GM06990 (cell line): ENCODE measurements around the gene SSTR3.

ENCODE experiments used
- DNase-seq: peaks from one replicate; pipeline ENCODE4 v3.0.0-alpha.2; 2011; ENCODE audit not compliant: insufficient read length; ENCODE audit errors: extremely low read depth
- H3K27me3 ChIP-seq: replicated peaks from 2 replicates; pipeline ENCODE4 v1.6.0; 2011; ENCODE audit warnings: low read length; ENCODE audit not compliant: control insufficient read depth, insufficient read depth
- H3K36me3 ChIP-seq: 2 replicates; pipeline ENCODE4 v1.5.1; 2011; ENCODE audit warnings: low read length; ENCODE audit not compliant: control insufficient read depth, insufficient read depth
- H3K4me3 ChIP-seq: replicated peaks from 2 replicates; pipeline ENCODE4 v1.5.1; 2011; ENCODE audit warnings: low read depth, mild to moderate bottlenecking, control low read depth, low read length
- TF ChIP-seq, protein P1 (sequence below): IDR thresholded peaks from 2 replicates; pipeline ENCODE4 v1.5.1; 2011; ENCODE audit warnings: low read length, control low read depth, mild to moderate bottlenecking, inconsistent platforms; ENCODE audit not compliant: insufficient read depth, poor library complexity, severe bottlenecking

SSTR3 gene

GRCh38 chr22:37211075-37211865 lies 1.0 kb downstream of the SSTR3 start:
- H3K27me3 ChIP-seq = no peaks in the 10 kb centered on the region
- H3K4me3 ChIP-seq = no peak overlapping the region
- no peaks in the 10 kb centered on the region for H3K36me3 ChIP-seq
- TF ChIP-seq, protein P1, sequence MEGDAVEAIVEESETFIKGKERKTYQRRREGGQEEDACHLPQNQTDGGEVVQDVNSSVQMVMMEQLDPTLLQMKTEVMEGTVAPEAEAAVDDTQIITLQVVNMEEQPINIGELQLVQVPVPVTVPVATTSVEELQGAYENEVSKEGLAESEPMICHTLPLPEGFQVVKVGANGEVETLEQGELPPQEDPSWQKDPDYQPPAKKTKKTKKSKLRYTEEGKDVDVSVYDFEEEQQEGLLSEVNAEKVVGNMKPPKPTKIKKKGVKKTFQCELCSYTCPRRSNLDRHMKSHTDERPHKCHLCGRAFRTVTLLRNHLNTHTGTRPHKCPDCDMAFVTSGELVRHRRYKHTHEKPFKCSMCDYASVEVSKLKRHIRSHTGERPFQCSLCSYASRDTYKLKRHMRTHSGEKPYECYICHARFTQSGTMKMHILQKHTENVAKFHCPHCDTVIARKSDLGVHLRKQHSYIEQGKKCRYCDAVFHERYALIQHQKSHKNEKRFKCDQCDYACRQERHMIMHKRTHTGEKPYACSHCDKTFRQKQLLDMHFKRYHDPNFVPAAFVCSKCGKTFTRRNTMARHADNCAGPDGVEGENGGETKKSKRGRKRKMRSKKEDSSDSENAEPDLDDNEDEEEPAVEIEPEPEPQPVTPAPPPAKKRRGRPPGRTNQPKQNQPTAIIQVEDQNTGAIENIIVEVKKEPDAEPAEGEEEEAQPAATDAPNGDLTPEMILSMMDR = no peak
- no peak for DNase-seq

DNA sequence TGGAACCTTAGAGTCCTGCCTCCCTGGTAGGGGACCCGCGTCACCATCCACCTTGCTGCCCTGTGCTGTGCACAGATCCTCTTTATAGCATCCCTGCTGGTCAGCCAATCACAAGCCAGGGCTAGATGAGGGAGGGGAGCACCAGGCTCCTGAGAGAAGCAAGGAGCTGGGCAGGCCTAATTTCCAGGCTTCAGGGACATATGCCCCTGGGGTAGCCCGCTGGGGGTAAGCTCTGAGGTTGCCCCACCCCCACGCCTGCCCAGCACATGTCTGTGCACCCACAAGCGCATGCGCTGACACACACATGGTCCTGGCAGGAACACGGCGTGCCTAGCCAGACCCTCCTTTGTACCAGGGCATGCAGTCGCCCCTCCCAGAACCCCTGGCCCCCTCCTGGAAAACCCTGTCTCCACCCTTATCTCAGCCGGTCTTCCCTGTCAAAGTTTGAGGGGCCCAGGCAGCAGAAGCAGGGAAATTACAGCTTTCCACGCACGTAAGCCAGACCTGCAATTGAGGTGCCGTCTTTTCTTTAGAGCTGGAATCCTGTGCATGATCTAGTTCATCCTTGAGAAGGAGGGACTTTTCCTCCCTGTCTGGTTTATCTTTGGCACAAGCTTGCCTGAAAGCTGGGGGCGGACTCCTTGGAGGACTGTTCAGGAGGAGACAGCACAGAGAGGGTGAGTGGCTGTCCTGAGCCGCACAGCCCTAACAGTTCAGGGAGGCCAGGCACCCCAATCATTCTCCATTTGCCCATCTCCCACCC lies 2.1 kb downstream of the SSTR3 start:
- no peak for DNase-seq
- Histone ChIP-seq H3K27me3 (no peaks in the 10 kb centered on the region), H3K4me3 (no peak overlapping the region), H3K36me3 (no peaks in the 10 kb centered on the region)
- TF ChIP-seq, protein P1 = no peak

DNA sequence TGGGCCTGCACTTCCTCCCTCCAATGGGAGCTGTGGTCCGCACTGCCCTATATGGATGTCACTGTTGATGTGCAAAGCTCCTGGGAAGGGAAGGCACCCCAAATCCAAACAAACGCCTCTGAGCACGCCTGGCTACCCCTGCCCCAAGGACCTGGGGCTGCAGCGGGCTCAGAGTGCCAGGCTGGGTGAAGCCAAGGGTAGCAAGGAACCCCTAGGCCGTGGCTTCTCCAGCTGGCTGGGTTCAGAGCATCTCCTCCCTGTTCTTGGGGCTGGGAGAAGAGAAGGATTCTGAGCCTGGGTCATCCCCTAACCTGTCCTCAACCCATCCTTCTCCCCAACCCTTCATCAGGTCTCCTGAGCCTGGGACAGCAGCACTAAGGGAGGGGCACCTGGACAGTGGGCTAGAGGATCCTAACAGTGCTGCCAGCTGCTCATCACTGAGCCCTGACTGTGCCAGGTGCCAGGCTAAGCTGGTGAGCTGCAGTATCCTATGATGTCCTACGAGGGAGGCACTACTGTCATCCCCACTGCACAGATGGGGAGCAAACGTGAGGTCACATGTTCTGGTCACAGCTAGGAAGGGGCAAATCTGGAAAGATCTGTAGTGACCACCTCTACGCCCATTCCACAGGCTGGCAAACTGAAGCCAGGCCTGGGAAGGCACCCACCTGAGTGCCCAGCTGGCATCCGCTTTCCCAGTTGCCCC lies 3.0 kb downstream of the SSTR3 start:
- Histone ChIP-seq H3K27me3 (no peaks in the 10 kb centered on the region), H3K36me3 (no peaks in the 10 kb centered on the region), H3K4me3 (no peak overlapping the region)
- TF ChIP-seq, protein P1 = no peak
- DNase-seq = no peak

- H3K36me3 ChIP-seq = no peaks in the 10 kb centered on the region
- no peak for DNase-seq
- no peak overlapping the region for H3K4me3 ChIP-seq
- TF ChIP-seq, protein P1 = no peak
- no peaks in the 10 kb centered on the region for H3K27me3 ChIP-seq
These were observed 3.7 kb downstream of the SSTR3 start for GRCh38 chr22:37208401-37209139.

- DNase-seq = no peak
- H3K36me3 ChIP-seq = no peaks in the 10 kb centered on the region
- H3K4me3 ChIP-seq = no peak overlapping the region
- TF ChIP-seq, protein P1 = no peak
- no peaks in the 10 kb centered on the region for H3K27me3 ChIP-seq
These were observed 4.3 kb downstream of the SSTR3 start for GRCh38 chr22:37207981-37208380.
